Heart right ventricle (tissue), 16 donors: Measurements from ENCODE around the gene NXT1. TPM values are rescaled to one million over a fixed set of nuclear protein-coding genes. Genes with fewer than 3 reads are reported as not detected.

Experiments used
- ATAC-seq, 8 donors: fragments of 200-7000 bp; cut with Tn5 transposase; one replicate each; pipeline ENCODE4 v1.9.1; 2020; ENCODE audit warnings: mild to moderate bottlenecking in 8 of 8, moderate library complexity in 8 of 8, moderate number of reproducible peaks in 1 of 8
- DNase-seq, 2 donors: peaks; one replicate each; pipeline ENCODE4 v3.0.0-alpha.2; 2020
- H3K27ac ChIP-seq, 10 donors: fragments of 200-600 bp; sonication (generic) in 2 of 10; one replicate each; pipeline versions ENCODE4 v1.5.0 to v1.8.0; 2020 to 2022; ENCODE audit warnings: mild to moderate bottlenecking in 3 of 10
- H3K27me3 ChIP-seq, 7 donors: fragments of 200-600 bp; one replicate each; pipeline ENCODE4 v1.8.0; 2021 to 2022; ENCODE audit warnings: mild to moderate bottlenecking in 2 of 7
- H3K36me3 ChIP-seq, 9 donors: fragments of 200-600 bp; sonication (generic) in 1 of 9; one replicate each; pipeline versions ENCODE4 v1.5.0 to v1.8.0; 2020 to 2022; ENCODE audit warnings: mild to moderate bottlenecking in 2 of 9
- H3K4me1 ChIP-seq, 9 donors: fragments of 200-600 bp; sonication (generic) in 1 of 9; one replicate each; pipeline versions ENCODE4 v1.5.0 to v1.8.0; 2020 to 2022; ENCODE audit warnings: mild to moderate bottlenecking in 4 of 9
- H3K4me3 ChIP-seq, 10 donors: fragments of 200-600 bp; sonication (generic) in 2 of 10; one replicate each; pipeline versions ENCODE4 v1.5.0 to v1.8.0; 2020 to 2022; ENCODE audit warnings: mild to moderate bottlenecking in 7 of 10, moderate library complexity in 2 of 10
- H3K9me3 ChIP-seq, 11 donors: fragments of 200-600 bp in 10 of 11; sonication (generic) in 2 of 11; one replicate each; pipeline versions ENCODE4 v1.5.0 to v1.8.0; 2013 to 2022; ENCODE audit warnings: mild to moderate bottlenecking in 2 of 11, control low read depth in 1 of 11, moderate library complexity in 1 of 11
- WGBS, 2 donors: extraction: QIAGEN DNeasy Blood & Tissue Kit; methylation state at CpG; one replicate each; pipeline ENCODE4 v1.1.7; 2013; ENCODE audit warnings: inconsistent platforms in 1 of 2; 5-methylcytosine and 5-hydroxymethylcytosine counted together
- intact Hi-C, 10 donors: fragments of 100-400 bp; cut with DNase I; formaldehyde crosslinking; loops; one replicate each; pipeline versions ENCODE4 v1.11.1 to v1.14.2; 2022
- polyA plus RNA-seq, 2 donors: library from polyadenylated mRNA; stranded (reverse); fragments of 200-250 nt; gene quantifications; one replicate each; pipeline ENCODE4 v1.2.3, GENCODE V29; 2013
- total RNA-seq, 10 donors: library from RNA; stranded (reverse); fragmentation: NEBNext Ultra II Directional in 3 of 10; extraction: Animal tissue kit (Norgen Biotek cat#: 25700) in 3 of 10; gene quantifications; one replicate each; pipeline versions ENCODE4 v1.2.1 to v1.2.4, GENCODE V29; 2021 to 2023
- TF ChIP-seq, protein P1 (sequence below), 9 donors: fragments of 200-600 bp; sonication (generic) in 2 of 9; IDR thresholded peaks; one replicate each; pipeline versions ENCODE4 v1.5.0 to v1.8.0; 2021 to 2022; ENCODE audit warnings: antibody characterized with exemption in 9 of 9, mild to moderate bottlenecking in 5 of 9, moderate library complexity in 1 of 9
- donor health status: Arrhythmogenic right ventricular cardiomyopathy.
- donor health status: ischemic (EF 13 %, LVEDD 7.1; RV severe dilation, severe dysfunction).
- donor health status: healthy with polysubstance abuse.
- donor health status: DM: no; HTN: yes; CAD: no.
- donor health status: DM: no; HTN: no; CAD: no.
- donor health status: ischemic (EF 25% LVEDD 6.9; RV normal size, moderate dysfunction).
- donor health status: ischemic (EF 25% LVEDD 5.7; RV mildly dilated, moderate dysfunction).
- donor health status: healthy.
- donor health status: DM: yes; HTN: yes; CAD: no.
- donor health status: Ischemic cardiomyopathy.
- donor health status: ischemic (EF 35%, LVEDD 5.7; RV mildly dilated, moderate dysfunction).
- donor health status: nonischemic (EF 11% LVEDD 7.7; RV severe dilation, severe dysfunction).
- donor health status: DM: yes; HTN: yes; CAD: no.
- donor health status: PGD.
- donor health status: ischemic (EF 29% LVEDD 5.4; RV normal size, mild dysfunction).
- donor health status: nonischemic (EF 23%, LVEDD 6.1; RV moderate dilation, normal function).

NXT1 gene
- total and polyA plus RNA-seq, 12 donors, result 4.5 to 21.3 (median 6.6) TPM

- no peaks in the 10 kb centered on the region for H3K9me3 ChIP-seq
- peaks cover 6 to 60% (median 30%) of the 10 kb centered on the region in 9 donors for H3K4me1 ChIP-seq
- H3K27me3 ChIP-seq, result no peaks in the 10 kb centered on the region
- H3K36me3 ChIP-seq, result peaks cover 0 to 99% (median 53%) of the 10 kb centered on the region in 9 donors
- intact Hi-C loops, result loop anchor here in 6 of 10 donors (5.0 to 10.0 kb wide), 5 partner anchors 38 to 266 kb away; partner anchors contain the start of genes CST3 (in 2 of the 6) and CST9 (in 1 of the 6)
- H3K4me3 ChIP-seq, result no peak overlapping the region
- H3K27ac ChIP-seq, result peak overlapping the region in 1 of 10 donors; percentile 28
- TF ChIP-seq, protein P1, sequence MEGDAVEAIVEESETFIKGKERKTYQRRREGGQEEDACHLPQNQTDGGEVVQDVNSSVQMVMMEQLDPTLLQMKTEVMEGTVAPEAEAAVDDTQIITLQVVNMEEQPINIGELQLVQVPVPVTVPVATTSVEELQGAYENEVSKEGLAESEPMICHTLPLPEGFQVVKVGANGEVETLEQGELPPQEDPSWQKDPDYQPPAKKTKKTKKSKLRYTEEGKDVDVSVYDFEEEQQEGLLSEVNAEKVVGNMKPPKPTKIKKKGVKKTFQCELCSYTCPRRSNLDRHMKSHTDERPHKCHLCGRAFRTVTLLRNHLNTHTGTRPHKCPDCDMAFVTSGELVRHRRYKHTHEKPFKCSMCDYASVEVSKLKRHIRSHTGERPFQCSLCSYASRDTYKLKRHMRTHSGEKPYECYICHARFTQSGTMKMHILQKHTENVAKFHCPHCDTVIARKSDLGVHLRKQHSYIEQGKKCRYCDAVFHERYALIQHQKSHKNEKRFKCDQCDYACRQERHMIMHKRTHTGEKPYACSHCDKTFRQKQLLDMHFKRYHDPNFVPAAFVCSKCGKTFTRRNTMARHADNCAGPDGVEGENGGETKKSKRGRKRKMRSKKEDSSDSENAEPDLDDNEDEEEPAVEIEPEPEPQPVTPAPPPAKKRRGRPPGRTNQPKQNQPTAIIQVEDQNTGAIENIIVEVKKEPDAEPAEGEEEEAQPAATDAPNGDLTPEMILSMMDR (IDR thresholded peaks at IDR 0.05), result no peak
- no peak for ATAC-seq
- WGBS, 2 donors, result 93 to 95% methylated on average over 14 of the region's 14 CpGs
- DNase-seq, result no peak
Measured at GRCh38 chr20:23369072-23369823, 18.7 kb downstream of the NXT1 start.

- no peak for ATAC-seq
- intact Hi-C loops, result no loop called here
- Histone ChIP-seq H3K27ac (no peak overlapping the region), H3K4me1 (peaks cover 6 to 56% (median 29%) of the 10 kb centered on the region in 9 donors), H3K36me3 (peaks cover 0 to 99% (median 46%) of the 10 kb centered on the region in 9 donors), H3K4me3 (no peak overlapping the region), H3K9me3 (no peaks in the 10 kb centered on the region), H3K27me3 (no peaks in the 10 kb centered on the region)
- 90 to 93% methylated on average over 5 of the region's 5 CpGs for WGBS, 2 donors
- DNase-seq, result no peak
- TF ChIP-seq, protein P1 (IDR thresholded peaks at IDR 0.05), result no peak
Measured at GRCh38 chr20:23370274-23370673, 19.7 kb downstream of the NXT1 start.

GRCh38 chr20:23370873-23371272 is 20.3 kb downstream of the NXT1 start:
- WGBS, 2 donors, result 94% methylated on average over 3 of the region's 3 CpGs
- DNase-seq (no peak), ATAC-seq (no peak)
- H3K27ac ChIP-seq, result no peak overlapping the region
- intact Hi-C loops, result no loop called here
- no peaks in the 10 kb centered on the region for H3K27me3 ChIP-seq
- H3K36me3 ChIP-seq, result peaks cover 0 to 99% (median 41%) of the 10 kb centered on the region in 9 donors
- H3K4me1 ChIP-seq, result peaks cover 3 to 50% (median 24%) of the 10 kb centered on the region in 9 donors
- no peak overlapping the region for H3K4me3 ChIP-seq
- no peaks in the 10 kb centered on the region for H3K9me3 ChIP-seq
- TF ChIP-seq, protein P1 (IDR thresholded peaks at IDR 0.05), result no peak

DNA sequence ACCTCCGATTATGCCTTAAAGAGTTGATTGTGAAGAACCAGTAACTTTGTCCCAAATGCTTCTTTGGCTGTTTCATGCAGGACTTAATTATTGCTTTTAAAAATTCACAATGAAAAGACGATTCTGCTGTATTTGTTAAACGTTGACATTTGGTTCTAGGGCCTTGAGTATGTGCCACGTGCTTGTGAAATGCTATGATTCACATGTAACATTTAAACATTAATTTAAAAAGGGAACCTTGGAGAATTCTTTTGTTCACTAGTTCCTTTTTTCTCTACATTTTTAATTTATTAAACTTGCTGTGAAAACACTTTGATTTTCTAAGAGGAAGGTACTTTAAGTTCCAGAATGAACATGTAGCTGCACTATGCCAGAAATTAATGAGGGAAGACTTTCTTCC is 20.9 kb downstream of the NXT1 start:
- ATAC-seq, result no peak
- Histone ChIP-seq H3K27ac (peak overlapping the region in 1 of 10 donors; percentile 23), H3K4me3 (no peak overlapping the region), H3K36me3 (peaks cover 0 to 99% (median 41%) of the 10 kb centered on the region in 9 donors), H3K27me3 (no peaks in the 10 kb centered on the region), H3K4me1 (peaks cover 3 to 44% (median 17%) of the 10 kb centered on the region in 9 donors), H3K9me3 (no peaks in the 10 kb centered on the region)
- intact Hi-C loops, result no loop called here
- TF ChIP-seq, protein P1 (IDR thresholded peaks at IDR 0.05), result no peak
- WGBS, 2 donors, result 79 to 84% methylated on average over 4 of the region's 4 CpGs
- DNase-seq, result no peak
